Upper lobe of left lung (tissue), 6 donors: ENCODE results near the gene CLDN15. TPM values are rescaled to one million over a fixed set of nuclear protein-coding genes. Genes with fewer than 3 reads are reported as not detected.

Source experiments
- ATAC-seq, 2 donors: fragments of 200-7000 bp; cut with Tn5 transposase; one replicate each; pipeline ENCODE4 v1.9.1; 2022; ENCODE audit warnings: mild to moderate bottlenecking in 2 of 2, moderate library complexity in 2 of 2; ENCODE audit not compliant: low FRiP score in 2 of 2
- DNase-seq, 2 donors: peaks; one replicate each; pipeline ENCODE4 v3.0.0-alpha.2; 2019 to 2020
- H3K27ac ChIP-seq, 4 donors: fragments of 200-600 bp; sonication (generic); one replicate each; pipeline ENCODE4 v1.5.1; 2016 to 2019
- H3K27me3 ChIP-seq, 4 donors: fragments of 200-600 bp; sonication (generic); one replicate each; pipeline ENCODE4 v1.5.1; 2017 to 2019
- H3K36me3 ChIP-seq, 4 donors: fragments of 200-600 bp; sonication (generic); one replicate each; pipeline ENCODE4 v1.5.1; 2016 to 2019
- H3K4me1 ChIP-seq, 4 donors: fragments of 200-600 bp; sonication (generic); one replicate each; pipeline ENCODE4 v1.5.1; 2018 to 2019
- H3K4me3 ChIP-seq, 4 donors: fragments of 200-600 bp; sonication (generic); one replicate each; pipeline ENCODE4 v1.5.1; 2017 to 2019; ENCODE audit warnings: mild to moderate bottlenecking in 2 of 4, moderate library complexity in 1 of 4
- H3K9me3 ChIP-seq, 4 donors: fragments of 200-600 bp; sonication (generic); one replicate each; pipeline ENCODE4 v1.5.1; 2018 to 2019
- CTCF ChIP-seq, 6 experiments: fragments of 450-650 bp in 4 of 6; fragments of 200-600 bp in 2 of 6; sonication (generic) in 2 of 6; IDR thresholded peaks; one replicate each; pipeline ENCODE4 v1.5.1; 2016 to 2019; ENCODE audit warnings: antibody characterized with exemption in 6 of 6
- EP300 ChIP-seq, 4 donors: sonication (generic); formaldehyde crosslinking; IDR thresholded peaks; one replicate each; pipeline ENCODE4 v1.5.1; 2017; ENCODE audit warnings: antibody characterized with exemption in 4 of 4, control low read depth in 2 of 4
- POLR2A ChIP-seq, 4 donors: fragments of 450-650 bp; IDR thresholded peaks; one replicate each; pipeline ENCODE4 v1.5.1; 2016 to 2017; ENCODE audit warnings: antibody characterized with exemption in 4 of 4, mild to moderate bottlenecking in 2 of 4
- POLR2AphosphoS5 ChIP-seq, 2 donors: sonication (generic); formaldehyde crosslinking; IDR thresholded peaks; one replicate each; pipeline ENCODE4 v1.5.1; 2017; ENCODE audit warnings: antibody characterized with exemption in 2 of 2
- WGBS, 2 donors: methylation state at CpG; one replicate each; pipeline ENCODE4 v1.1.5; 2017 to 2018; 5-methylcytosine and 5-hydroxymethylcytosine counted together
- total RNA-seq, 6 donors: library from RNA; depleted of rRNA in 4 of 6; stranded (reverse); fragments of >200 nt in 4 of 6; gene quantifications; one replicate each; pipeline versions ENCODE4 v1.1.0 to v1.2.1, GENCODE V29; 2016 to 2021
- donor health status: DM: no; HTN: no; CAD: no; lungs with moderate emphysema.
- donor health status: DM: no; HTN: yes; CAD: no; lungs with severe emphysema.

CLDN15 gene
- total RNA-seq, 6 donors from 2014 or later: 6.0 to 31.4 (median 8.8) TPM

- DNase-seq (no peak), ATAC-seq (no peak)
- Histone ChIP-seq H3K27ac (no peak overlapping the region), H3K4me3 (no peak overlapping the region), H3K4me1 (peaks cover 10 to 14% (median 11%) of the 10 kb centered on the region in 4 donors), H3K9me3 (no peaks in the 10 kb centered on the region), H3K36me3 (peaks cover 9 to 82% (median 67%) of the 10 kb centered on the region in 4 donors), H3K27me3 (no peaks in the 10 kb centered on the region)
- TF ChIP-seq CTCF (IDR thresholded peaks at IDR 0.05) (no peak), POLR2A (IDR thresholded peaks at IDR 0.05) (no peak), POLR2AphosphoS5 (IDR thresholded peaks at IDR 0.05) (no peak), EP300 (IDR thresholded peaks at IDR 0.05) (no peak)
- WGBS, 2 donors: 95 to 96% methylated on average over 8 of the region's 8 CpGs
These were observed 25.6 kb downstream of the CLDN15 start for GRCh38 chr7:101212014-101212413.

DNA sequence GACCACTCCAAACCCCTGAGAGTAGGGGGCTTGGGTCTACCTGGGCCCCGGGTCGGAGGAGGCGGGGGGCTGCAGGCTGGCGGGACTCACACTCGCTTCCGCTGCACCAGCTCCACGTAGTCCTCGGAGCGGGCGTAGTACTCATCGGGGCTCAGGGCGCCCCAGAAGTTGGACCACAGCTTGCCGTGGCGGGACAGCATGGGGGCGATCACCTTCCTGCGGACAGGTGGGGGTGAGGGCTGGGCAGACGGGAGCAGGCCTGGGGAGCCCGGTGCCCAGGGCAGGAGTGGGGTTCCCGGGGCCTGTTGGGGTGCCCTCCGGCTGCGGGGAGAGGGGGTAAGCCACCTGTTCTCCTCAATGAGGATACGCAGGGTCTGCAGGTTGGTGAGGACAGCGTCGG is 26.1 kb downstream of the CLDN15 start:
- DNase-seq (no peak), ATAC-seq (no peak)
- Histone ChIP-seq H3K4me3 (no peak overlapping the region), H3K4me1 (peaks cover 7 to 9% (median 8%) of the 10 kb centered on the region in 4 donors), H3K27me3 (no peaks in the 10 kb centered on the region), H3K36me3 (peaks cover 9 to 84% (median 70%) of the 10 kb centered on the region in 4 donors), H3K9me3 (no peaks in the 10 kb centered on the region), H3K27ac (no peak overlapping the region)
- WGBS, 2 donors: 93 to 94% methylated on average over 13 to 24 of the region's 24 CpGs
- no peak for TF ChIP-seq POLR2A (IDR thresholded peaks at IDR 0.05)
- TF ChIP-seq CTCF (IDR thresholded peaks at IDR 0.05): no peak
- no peak for TF ChIP-seq POLR2AphosphoS5 (IDR thresholded peaks at IDR 0.05)
- no peak for TF ChIP-seq EP300 (IDR thresholded peaks at IDR 0.05)

GRCh38 chr7:101210143-101210542 is 27.5 kb downstream of the CLDN15 start:
- Histone ChIP-seq H3K4me3 (no peak overlapping the region), H3K36me3 (peaks cover 9 to 89% (median 72%) of the 10 kb centered on the region in 4 donors), H3K9me3 (no peaks in the 10 kb centered on the region), H3K27ac (no peak overlapping the region), H3K27me3 (no peaks in the 10 kb centered on the region), H3K4me1 (no peaks in the 10 kb centered on the region)
- no peak for TF ChIP-seq EP300 (IDR thresholded peaks at IDR 0.05)
- no peak for TF ChIP-seq POLR2AphosphoS5 (IDR thresholded peaks at IDR 0.05)
- DNase-seq (no peak), ATAC-seq (no peak)
- WGBS, 2 donors: 89 to 95% methylated on average over 8 to 14 of the region's 19 CpGs

DNA sequence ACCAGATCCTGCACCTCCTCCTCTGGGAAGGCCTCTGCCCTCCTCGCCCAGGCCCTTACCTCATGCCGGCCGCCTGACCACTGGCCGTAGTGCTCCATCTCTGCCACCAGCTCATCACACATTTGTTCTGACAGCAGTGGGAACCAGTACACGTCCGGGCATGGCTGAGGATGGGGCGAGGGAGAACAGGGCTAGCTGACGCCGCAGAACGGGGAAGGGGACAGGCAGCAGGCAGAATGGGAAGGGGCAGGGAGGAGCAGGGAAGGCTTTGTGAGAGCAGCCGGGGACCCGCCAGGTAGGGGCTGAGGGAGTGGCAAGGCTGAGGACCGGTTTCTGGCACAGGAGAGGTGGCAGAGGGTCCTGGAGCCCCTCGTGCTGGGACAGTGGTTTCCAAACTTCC is 28.8 kb downstream of the CLDN15 start:
- no peaks in the 10 kb centered on the region for H3K9me3 ChIP-seq
- DNase-seq (no peak), ATAC-seq (no peak)
- H3K27ac ChIP-seq: no peak overlapping the region
- TF ChIP-seq POLR2AphosphoS5 (IDR thresholded peaks at IDR 0.05): no peak
- no peak for TF ChIP-seq POLR2A (IDR thresholded peaks at IDR 0.05)
- TF ChIP-seq EP300 (IDR thresholded peaks at IDR 0.05): no peak
- TF ChIP-seq CTCF (IDR thresholded peaks at IDR 0.05): no peak
- WGBS, 2 donors: 97 to 98% methylated on average over 14 of the region's 14 CpGs
- H3K36me3 ChIP-seq: peaks cover 9 to 76% (median 61%) of the 10 kb centered on the region in 4 donors
- H3K27me3 ChIP-seq: no peaks in the 10 kb centered on the region
- H3K4me1 ChIP-seq: no peaks in the 10 kb centered on the region
- no peak overlapping the region for H3K4me3 ChIP-seq

- TF ChIP-seq CTCF (IDR thresholded peaks at IDR 0.05) (no peak), POLR2AphosphoS5 (IDR thresholded peaks at IDR 0.05) (no peak), EP300 (IDR thresholded peaks at IDR 0.05) (no peak), POLR2A (IDR thresholded peaks at IDR 0.05) (no peak)
- Histone ChIP-seq H3K4me1 (peaks cover 0 to under 1% (median 0%) of the 10 kb centered on the region in 4 donors), H3K9me3 (no peaks in the 10 kb centered on the region), H3K27ac (no peak overlapping the region), H3K4me3 (no peak overlapping the region), H3K36me3 (peaks cover 9 to 66% (median 52%) of the 10 kb centered on the region in 4 donors), H3K27me3 (peaks cover 0 to 3% (median 1%) of the 10 kb centered on the region in 4 donors)
- DNase-seq: no peak
- peak in 1 of 2 donors; percentile 3 for ATAC-seq
- WGBS, 2 donors: 93 to 95% methylated on average over 17 of the region's 17 CpGs
These were observed 30.1 kb downstream of the CLDN15 start for GRCh38 chr7:101207459-101207858.
